ENCODE measurements around the gene DVL2.

DVL2 gene

GRCh38 chr17:7219812-7220592, 14.3 kb downstream of the DVL2 start, which contains the start of the genes ACADVL and DLG4:
ACADVL (plus strand) TSS chr17:7219938; CDS start chr17:7219985, 47 bp downstream.
DLG4 (minus strand) TSS chr17:7219836.
- DNase-seq (ENCODE audit: low read depth in 3 of 3), result peak; percentile 52 to 86 (median 62)

- DNase-seq (ENCODE audit: low read depth in 3 of 3), result no peak
Measured at GRCh38 chr17:7219229-7219811, 15.0 kb downstream of the DVL2 start.

- no peak for DNase-seq (ENCODE audit: low read depth in 3 of 3)
Measured at GRCh38 chr17:7218758-7219157, 15.6 kb downstream of the DVL2 start.

- DNase-seq (ENCODE audit: low read depth in 3 of 3), result no peak
Measured at GRCh38 chr17:7218166-7218565, 16.2 kb downstream of the DVL2 start.

GRCh38 chr17:7217113-7217987, 17.0 kb downstream of the DVL2 start:
- no peak for DNase-seq (ENCODE audit: low read depth in 3 of 3)

GRCh38 chr17:7216242-7217112, 17.8 kb downstream of the DVL2 start:
- no peak for DNase-seq (ENCODE audit: low read depth in 3 of 3)

- DNase-seq (ENCODE audit: low read depth in 3 of 3), result no peak
Measured at GRCh38 chr17:7215652-7216180, 18.6 kb downstream of the DVL2 start.

GRCh38 chr17:7215136-7215638, 19.1 kb downstream of the DVL2 start:
- DNase-seq (ENCODE audit: low read depth in 3 of 3), result no peak

GRCh38 chr17:7214300-7215135, 19.8 kb downstream of the DVL2 start:
- peak; percentile 98 to 100 (median 99) for DNase-seq (ENCODE audit: low read depth in 3 of 3)

- peak in 1 of 3 experiments; percentile 54 for DNase-seq (ENCODE audit: low read depth in 3 of 3)
Measured at GRCh38 chr17:7213895-7214299, 20.4 kb downstream of the DVL2 start.

GRCh38 chr17:7211491-7212273, 22.6 kb downstream of the DVL2 start:
- no peak for DNase-seq (ENCODE audit: low read depth in 3 of 3)

GRCh38 chr17:7208754-7209460, 25.4 kb downstream of the DVL2 start:
- no peak for DNase-seq (ENCODE audit: low read depth in 3 of 3)

- no peak for DNase-seq (ENCODE audit: low read depth in 3 of 3)
Measured at GRCh38 chr17:7208027-7208571, 26.2 kb downstream of the DVL2 start.

GRCh38 chr17:7207120-7208001, 27.0 kb downstream of the DVL2 start:
- no peak for DNase-seq (ENCODE audit: low read depth in 3 of 3)

- no peak for DNase-seq (ENCODE audit: low read depth in 3 of 3)
Measured at GRCh38 chr17:7205561-7205960, 28.8 kb downstream of the DVL2 start.

- peak; percentile 77 to 94 (median 80) for DNase-seq (ENCODE audit: low read depth in 3 of 3)
Measured at GRCh38 chr17:7204828-7205461, 29.4 kb downstream of the DVL2 start.

GRCh38 chr17:7204336-7204735, 30.0 kb downstream of the DVL2 start:
- DNase-seq (ENCODE audit: low read depth in 3 of 3), result no peak

Data from stimulated activated CD4-positive, alpha-beta T cell treated with anti-CD3 and anti-CD28 coated beads, TNF-alpha, amount 100 ng/mL, for 24 hours (primary cell).